HG02938 (cell line): ENCODE measurements around the gene IL31RA.
"Not testable (repeated sequence)": the region's sequence is repeated elsewhere in the genome, so short reads cannot be mapped to it uniquely, and the experiment has no call there.

Source experiments
- ATAC-seq: cut with Tn5 transposase; IDR thresholded peaks from one replicate; pipeline ENCODE4 v1.9.1; 2021; ENCODE audit warnings: mild to moderate bottlenecking, moderate library complexity; ENCODE audit not compliant: unreplicated experiment

The IL31RA gene

DNA sequence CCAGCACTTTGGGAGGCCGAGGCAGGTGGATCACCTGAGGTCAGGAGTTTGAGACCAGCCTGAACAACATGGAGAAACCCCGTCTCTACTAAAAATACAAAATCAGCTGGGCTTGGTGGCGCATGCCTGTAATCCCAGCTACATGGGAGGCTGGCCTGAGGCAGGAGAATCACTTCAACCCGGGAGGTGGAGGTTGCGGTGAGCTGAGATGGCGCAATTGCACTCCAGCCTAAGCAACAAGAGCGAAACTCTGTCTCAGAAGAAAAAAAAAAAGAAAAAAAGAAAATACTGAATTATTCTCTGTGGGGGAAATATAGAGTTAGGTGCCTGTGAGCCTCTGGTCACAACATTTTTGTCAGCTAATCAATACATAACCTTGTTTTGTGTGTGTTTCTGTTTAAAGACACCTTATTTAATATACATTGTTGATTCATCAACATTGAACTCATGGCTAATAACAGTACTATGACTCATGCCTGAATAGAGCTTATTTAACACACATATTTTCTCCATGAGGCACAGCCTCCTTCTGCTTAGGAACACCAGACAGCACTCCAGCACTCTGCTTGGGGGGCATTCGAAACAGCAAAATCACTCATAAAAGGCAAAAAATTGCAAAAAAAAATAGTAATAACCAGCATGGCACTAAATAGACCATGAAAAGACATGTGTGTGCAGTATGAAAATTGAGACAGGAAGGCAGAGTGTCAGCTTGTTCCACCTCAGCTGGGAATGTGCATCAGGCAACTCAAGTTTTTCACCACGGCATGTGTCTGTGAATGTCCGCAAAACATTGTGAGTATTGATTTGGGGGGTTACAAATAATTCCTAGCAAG is at the start of gene IL31RA:
IL31RA (plus strand) TSS at position 519 of the 836 bp plus-strand sequence; CDS start at position 733, 214 bp downstream.
- ATAC-seq = no peak

DNA sequence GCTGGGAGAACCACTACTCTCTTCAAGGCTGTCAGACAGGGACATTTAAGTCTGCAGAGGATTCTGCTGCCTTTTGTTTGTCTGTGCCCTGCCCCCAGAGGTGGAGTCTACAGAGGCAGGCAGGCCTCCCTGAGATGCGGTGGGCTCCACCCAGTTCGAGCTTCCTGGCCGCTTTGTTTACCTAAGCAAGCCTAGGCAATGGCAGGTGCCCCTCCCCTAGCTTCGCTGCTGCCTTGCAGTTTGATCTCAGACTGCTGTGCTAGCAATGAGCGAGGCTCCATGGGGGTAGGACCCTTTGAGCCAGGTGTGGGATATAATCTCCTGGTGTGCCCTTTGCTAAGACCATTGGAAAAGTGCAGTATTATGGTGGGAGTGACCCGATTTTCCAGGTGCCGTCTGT is 42.3 kb upstream of the IL31RA start:
- not testable (repeated sequence) for ATAC-seq

DNA sequence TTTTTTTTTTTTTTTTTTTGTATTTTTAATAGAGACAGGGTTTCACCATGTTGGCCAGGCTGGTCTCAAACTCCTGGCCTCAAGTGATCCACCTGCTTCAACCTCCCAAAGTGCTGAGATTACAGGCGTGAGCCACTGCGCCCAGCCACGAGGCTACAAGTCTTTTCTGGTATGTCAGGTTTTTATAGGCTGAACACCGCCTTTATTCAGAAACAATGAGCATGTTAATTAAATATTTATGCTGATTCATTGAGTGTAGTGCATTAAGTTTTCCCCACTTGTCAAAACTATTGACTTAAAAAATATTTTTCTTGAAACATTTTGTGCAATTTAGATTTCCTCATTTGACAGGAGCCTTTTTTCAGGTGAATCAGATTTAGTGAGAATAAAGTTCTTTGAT is 35.2 kb upstream of the IL31RA start:
- ATAC-seq = not testable (repeated sequence)

DNA sequence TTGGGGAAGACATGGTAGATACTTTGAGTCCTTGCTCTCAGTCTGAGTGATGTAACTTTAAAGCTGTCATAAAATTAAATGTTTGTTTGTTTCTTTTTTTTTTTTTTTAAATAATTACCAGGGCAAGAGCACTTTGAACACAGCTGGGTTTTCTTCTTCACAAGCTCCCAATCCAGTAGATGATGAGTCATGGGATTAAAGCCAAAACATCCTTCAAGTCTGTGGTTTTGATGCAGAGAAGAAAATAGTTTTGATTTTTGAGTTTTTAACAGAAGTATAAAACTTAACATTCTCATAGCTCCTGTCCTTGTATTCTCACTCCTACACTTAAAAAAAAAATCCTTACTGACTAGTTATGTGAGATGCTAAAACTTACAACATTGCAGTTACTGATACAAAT is 34.8 kb upstream of the IL31RA start:
- ATAC-seq = no peak

DNA sequence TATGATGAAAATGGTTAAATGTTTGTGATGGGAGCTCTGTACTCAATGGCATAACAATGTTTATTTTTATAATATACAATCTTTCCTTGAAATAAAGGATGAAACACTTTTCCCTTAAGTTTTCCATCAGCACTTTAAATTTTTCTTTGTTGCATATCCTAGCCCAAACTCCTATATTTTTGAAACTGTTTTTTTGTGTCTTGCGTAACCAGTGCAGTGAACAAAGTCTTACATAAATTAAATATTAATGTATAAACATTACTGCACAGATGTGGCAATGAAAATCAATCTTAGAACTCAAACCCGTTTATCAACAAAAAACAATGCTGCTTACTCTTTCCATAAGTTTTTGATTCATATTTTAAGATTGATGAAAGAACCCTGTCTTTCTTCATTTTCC is 34.1 kb upstream of the IL31RA start:
- no peak for ATAC-seq

DNA sequence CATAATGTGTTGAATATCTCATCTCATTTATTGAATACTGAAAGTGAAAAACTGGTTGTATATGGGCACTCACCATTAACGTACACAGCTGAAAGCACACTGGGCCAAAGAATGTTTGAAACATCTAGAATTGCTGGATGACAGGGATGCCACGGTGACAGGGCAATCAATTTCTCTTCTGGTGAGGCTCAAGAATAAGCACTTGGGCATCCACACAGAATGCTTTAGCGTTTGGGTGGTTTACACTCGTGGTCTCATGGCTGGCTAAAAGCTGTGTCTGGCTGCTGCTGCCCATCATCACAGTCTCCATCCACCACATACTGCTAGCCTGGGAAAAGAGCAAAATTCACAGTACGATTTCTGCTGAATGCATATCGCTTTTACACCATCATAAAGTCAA is 30.7 kb upstream of the IL31RA start:
- no peak for ATAC-seq

DNA sequence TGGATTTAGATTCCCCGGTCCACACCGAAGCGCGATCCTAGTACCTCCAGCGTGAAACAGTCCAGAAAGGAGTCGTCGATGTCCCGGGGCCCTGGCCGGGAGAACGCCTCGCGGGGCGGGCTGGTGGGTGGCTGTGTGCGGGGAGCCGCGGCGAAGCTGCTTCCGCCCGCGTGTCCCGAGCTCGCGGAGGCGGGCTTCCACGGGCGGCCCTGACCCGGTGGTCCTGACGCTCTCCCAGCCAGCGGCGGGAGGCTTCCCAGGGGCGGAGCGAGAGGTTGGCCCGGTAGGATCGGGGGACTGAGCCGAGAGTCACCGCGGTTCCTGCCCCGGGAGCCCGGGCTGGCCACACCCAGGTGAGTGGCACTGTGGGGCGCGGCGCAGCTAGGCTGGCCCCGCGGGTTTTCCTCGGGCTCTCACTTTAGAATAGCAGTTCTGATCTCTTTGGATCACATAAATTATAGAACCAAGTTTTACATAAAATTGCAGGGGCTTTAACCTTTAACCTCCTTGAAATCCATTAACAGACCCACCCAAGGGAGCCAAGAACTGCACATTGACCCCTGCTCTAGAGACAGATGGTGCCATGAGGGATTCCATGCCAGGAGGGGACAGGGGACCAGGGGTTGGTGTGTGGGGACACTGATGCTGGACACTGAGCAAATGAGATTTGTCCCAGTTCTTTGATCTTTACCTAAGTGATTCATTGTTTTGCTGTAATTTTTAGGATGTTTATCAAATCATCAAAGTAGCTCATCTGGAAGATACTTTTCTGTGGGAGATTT is 29.2 kb upstream of the IL31RA start:
- no peak for ATAC-seq

DNA sequence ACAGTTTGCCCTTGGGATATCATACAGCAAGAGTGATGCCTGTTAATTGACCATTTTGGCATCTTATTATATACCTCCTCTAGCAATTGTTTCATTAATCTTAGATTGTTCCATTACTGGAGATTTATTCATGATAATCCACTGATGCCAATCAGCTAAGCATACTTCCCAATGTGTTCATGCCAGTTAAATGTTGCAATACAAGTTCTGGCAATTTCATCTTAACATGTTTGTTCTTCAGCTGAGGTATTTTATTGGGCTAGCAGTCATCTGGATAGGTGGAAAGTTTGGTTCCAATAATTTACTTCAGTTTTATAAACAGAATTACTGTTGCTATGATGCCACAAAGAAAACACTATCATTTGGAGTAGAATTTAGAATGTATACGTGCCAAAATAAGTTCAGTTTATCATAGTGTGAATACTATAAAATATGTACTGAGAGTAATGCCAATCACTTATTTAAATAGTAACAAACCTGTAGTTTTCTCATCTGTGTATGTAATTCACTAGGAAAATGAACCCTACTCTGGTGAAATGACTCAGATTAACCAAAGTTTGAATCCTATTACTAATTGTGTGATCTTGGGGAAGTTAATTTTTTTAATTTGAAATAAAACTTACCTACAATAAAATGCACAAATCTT is 27.9 kb upstream of the IL31RA start:
- ATAC-seq = no peak

DNA sequence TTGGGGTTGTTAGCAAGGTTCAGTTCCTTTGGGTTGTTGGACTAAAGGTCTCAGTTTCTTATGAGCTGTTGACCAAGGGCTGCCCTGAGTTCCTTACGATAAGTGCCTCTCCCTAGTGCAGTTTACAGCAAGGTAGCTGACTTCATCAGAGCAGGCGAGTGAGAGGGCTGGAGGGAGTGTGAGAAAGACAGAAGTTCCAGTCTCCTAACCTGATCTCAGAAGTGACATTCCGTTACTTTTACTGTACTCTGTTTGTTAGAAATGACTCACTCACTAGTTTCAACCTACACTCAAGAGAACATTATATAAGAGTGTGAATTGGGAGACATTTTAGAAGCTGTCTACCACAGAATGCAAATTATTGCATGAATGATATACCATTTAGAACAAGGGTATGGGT is 21.2 kb upstream of the IL31RA start:
- no peak for ATAC-seq

DNA sequence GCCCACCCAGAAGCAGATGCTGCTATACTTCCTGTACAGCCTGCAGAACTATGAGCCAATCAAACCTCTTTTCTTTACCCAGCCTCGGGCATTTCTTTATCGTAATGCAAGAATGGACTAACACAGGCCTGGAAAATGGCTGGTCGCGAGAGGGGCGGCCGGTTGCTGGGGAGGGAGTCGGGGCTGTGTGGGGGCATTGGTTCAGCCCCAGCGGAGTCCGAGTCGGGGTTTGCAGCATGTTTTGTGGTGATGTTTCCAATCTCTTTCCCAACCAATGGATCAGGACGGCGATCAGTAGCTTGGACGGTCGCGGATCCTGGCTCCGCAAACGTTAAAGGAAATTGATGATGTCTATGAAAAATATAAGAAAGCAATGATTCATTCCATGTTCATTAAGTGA is 18.7 kb upstream of the IL31RA start:
- no peak for ATAC-seq

DNA sequence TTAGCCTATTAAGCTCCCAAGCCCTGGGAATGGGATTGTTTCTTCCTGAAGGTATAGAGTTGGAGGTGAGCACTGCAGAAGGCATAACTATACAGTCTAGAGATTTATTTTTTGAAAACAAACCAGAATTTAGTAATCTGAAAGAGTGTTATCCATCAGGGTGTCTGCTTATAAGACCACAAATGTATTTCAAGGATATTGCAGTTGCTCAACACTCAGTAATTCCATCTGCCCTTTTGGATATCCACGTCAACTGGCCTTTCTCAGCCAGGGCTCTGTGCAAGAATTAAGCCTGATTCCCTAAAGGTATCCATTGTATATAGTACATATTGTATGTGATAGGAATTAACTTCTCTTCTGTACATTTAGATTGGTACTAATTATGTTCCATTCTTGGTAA is 15.0 kb upstream of the IL31RA start:
- ATAC-seq = no peak

DNA sequence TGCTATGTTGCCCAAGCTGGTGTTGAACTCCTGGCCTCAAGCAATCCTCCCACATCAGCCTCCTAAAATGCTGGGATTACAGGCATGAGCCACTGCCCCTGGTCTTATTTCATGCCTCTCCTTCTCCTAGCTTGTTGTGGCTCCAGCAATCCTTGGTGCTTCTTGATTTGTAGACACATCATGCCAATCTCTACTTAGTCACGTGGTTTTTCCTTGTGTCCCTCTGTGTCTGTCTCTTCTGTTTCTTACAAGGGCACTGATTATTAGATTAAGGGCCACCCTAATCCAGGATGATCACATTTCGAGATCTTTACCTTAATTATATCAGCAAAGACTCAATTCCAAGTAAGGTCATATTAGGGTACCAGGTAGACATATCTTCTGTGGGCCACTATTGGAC is 9.2 kb upstream of the IL31RA start:
- ATAC-seq = no peak

DNA sequence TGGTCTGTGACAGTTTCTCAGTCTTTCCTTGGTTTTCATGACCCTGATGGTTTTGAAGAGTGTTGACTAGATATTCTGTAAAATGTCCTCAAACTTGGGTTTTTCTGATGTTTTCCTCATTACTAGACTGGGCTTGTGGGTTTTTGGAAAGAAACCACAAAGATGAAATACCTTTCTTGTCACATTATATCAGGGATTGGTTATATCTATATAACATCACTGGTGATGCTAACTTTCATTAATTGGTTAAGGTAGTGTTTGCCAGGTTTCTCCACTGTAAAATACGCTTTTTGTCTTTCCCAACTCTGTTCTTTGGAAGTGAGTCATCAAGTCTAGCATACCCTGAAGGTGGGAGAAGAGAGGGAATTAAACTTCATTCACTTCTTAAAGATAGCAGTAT is 3.3 kb upstream of the IL31RA start:
- no peak for ATAC-seq

DNA sequence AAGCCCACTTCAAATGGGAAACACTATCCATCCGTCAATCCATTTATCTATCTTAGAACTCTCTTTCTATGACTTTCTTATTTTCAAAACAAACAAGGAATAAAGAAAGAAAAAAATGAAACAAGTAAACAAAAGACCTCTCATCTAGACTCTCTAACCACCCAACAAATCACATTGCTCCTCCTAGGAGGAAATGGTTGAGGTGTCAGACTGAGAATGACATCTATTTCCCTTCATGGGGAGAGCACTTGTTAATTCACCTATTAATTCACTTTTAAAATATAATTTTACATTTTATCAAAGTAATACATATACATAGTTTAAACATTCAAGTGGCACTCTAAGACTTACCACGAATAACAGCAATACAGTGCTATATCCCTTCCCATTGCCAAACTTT is 2.4 kb upstream of the IL31RA start:
- no peak for ATAC-seq

DNA sequence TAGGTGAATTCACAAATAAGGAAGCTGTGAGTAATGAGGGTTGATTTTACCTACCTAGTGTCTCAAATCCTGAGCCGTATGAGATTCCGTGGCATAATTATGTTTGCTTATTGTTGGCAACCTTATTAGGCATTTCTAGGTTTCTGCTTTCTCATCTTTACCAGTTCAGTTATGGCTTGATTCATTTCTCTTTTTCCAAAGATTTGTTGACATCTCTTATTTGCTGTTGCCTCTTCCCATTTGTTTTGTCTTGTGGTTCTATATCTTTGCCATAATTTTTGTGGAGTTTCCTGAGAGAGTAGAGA is 470 bp downstream of the IL31RA start:
- ATAC-seq = no peak

DNA sequence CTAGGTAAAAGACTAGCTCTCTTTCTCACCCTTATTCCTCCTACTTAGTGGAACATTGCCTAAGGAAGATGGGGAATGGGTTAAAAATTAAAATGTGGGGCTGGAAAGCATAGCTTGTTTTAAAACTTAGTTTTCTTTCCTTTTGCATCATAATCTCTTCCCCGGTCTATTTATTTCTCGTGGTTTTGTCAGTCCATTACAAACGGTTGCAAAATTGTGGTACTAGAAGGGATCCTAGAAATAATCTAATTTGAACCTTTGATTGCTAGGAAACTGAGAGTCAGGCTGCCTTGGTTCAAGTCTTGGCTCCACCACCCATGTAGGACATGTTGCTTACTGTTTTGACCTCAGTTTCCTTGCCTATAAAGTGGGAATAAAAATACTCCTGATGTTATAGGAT is 1.3 kb downstream of the IL31RA start:
- no peak for ATAC-seq

DNA sequence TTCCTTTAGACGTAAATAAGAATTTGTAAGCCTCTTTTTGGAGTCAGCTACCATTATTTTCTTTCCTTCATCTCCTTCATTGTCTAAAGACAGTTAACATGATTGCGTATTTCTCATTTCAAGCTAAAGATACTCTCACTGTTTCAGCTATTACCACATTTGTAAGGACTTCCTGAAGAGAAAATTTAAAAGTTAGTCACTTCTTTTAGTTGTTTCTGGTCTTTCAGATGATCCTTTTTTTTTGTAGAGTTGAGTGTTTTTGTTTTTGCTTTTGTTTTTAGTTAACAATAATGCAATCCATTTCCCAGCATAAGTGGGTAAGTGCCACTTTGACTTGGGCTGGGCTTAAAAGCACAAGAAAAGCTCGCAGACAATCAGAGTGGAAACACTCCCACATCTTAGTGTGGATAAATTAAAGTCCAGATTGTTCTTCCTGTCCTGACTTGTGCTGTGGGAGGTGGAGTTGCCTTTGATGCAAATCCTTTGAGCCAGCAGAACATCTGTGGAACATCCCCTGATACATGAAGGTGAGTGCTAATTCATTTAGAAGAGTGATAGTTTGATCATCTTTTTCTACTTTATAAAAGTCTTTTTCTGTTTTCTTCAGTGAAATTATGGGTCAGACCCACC is 2.0 kb downstream of the IL31RA start:
- ATAC-seq = no peak

DNA sequence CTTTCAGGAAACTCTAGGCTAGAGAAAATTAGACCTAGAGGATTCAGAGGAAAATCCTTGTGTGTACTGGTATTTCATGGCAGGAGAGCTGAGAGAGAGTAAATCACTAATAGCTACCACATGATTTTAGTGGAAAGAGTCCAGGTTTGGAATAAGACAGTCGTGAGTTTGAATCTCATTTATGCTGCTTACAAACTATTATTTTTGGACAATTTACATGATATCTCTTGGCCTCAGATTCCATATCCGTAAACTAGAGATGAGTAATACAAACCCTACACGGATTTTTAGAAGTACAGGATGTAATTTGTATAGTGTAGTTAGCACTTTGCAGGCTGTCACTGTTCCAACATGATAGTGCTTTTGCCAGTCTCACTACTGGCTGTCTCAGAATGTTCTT is 2.7 kb downstream of the IL31RA start:
- no peak for ATAC-seq

DNA sequence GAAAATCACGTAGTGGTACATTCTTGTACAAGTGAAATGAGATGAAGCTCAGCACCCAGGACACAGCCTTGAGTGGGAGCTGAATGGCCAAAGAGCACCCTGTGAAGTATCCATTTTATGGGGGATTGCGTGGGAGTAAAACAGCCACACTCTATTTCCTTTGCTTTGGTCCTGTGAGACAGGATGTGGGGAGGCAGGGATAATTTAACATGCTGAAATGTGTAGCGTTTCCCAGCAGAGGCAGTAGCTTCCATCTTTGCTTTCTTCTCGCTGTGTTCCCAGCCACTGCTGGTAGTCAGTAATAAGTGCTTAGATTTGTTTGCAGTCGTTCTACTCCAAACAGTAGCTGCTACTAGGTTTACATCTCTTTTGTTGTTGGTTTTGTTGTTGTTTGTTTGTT is 4.4 kb downstream of the IL31RA start:
- ATAC-seq = no peak

DNA sequence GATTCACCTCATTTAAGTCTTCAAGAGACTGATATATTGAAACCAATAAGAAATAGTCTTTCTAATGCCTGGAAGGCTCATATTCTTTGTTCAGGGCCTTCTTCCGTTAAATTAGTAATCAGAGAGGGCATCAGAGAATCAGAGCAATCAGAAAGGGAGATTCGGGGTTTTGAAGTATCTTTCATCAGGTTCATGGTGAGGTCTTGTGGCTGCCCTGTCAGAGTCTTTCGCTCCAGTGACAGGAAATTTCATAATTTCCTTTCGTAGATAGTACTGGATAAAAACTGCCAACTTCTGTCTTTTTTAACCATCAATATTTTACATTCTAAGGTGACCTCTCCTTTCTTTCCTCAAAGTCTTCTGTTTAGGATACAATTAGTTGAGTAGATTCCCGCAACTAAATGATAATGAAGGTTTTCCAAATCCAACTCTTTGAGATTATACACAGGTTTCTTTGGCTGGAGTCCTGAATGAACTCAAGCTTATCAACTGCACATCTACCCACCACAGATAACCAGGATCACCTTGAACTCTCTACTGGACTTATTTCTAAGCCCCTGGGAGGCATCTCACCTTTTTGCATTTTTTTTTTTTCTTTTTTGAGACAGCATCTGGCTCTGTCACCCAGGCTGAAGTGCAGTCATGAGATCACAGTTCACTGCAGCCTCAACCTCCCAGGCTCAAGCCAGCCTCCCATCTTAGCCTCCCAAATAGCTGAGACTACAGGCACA is 5.5 kb downstream of the IL31RA start:
- no peak for ATAC-seq

DNA sequence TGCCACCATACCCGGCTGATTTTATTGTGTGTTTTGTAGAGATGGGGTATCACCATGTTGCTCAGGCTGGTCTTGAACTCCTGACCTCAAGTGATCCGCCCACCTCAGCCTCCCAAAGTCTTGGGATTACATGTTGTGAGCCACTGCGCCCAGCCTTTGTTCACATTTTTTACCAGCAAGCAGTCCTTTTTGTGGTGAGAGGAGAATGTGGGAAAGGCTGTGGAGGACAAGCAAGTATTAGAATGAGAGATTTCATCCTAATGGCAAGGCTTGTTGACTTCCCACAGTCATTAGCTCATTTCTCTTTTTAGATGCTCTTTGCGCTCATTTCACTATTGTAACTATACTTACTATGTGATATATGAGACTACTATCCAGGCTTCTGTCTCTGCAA is 6.1 kb downstream of the IL31RA start:
- no peak for ATAC-seq
